HTERT RPE-1 (cell line): Measurements from ENCODE around the gene ITPK1.
"Not testable (repeated sequence)": the region's sequence is repeated elsewhere in the genome, so short reads cannot be mapped to it uniquely, and the experiment has no call there.

Experiments used
- in situ Hi-C: fragments of 300-500 bp; cut with MboI; formaldehyde crosslinking; loops from 4 replicates; pipeline ENCODE4 v1.14.3; 2020; ENCODE audit warnings: low sequenced_read_pairs

ITPK1 gene

DNA sequence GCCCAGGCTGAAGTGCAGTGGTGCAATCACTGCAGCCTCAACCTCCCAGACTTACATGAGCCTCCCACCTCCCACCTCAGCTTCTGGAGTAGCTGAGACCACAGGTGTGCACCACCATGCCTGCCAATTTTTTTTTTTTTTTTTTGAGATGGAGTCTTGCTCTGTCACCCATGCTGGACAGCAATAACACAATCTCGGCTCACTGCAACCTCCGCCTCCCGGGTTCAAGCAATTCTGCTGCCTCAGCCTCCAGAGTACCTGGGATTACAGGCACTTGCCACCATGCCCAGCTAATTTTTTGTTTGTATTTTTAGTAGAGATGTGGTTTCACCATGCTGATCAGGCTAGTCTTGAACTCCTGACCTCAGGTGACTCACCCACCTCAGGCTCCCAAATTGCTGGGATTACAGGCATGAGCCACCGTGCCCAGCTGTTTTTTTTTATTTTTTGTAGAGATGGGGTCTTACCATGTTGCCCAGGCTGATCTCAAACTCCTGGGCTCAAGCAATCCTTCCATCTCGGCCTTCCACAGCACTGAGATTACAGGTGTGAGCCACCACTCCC lies 15.6 kb upstream of the ITPK1 start:
- in situ Hi-C loops = not testable (repeated sequence)

DNA sequence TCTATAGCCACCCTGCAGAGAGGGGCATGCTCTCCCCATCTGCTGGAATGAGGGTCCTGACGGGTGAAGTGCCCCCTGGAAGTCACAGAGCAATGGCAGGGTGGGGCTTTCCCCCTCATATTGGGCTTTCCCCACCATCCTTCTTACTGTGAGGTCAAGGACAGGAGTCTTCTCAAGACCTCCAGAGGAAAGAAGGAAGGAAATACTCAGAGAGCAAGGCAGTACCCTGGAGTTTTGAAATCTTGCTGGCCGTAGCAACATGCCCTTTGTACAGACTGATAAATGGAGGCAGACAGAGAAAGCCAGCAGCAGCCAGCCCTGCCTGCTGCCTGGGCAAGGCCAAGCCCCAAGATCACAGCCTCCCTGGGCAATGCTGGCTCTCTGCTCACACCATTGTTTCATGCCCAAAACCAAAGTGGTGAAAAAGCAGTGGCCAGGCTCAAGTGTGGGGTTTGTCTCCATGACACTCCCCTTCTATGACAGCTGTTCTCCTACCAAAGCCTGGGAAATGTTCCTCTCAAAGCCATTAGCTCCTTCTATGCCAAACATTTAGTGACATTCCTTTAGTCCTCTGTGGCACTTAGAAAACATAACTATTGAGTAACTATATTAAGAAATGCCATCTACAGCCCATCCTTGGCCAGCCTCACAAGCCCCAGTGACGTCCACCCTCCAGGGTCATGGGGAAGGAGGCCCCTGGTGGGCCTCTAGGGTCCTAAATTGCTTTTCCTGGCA lies 13.2 kb upstream of the ITPK1 start:
- in situ Hi-C loops = no loop called here

DNA sequence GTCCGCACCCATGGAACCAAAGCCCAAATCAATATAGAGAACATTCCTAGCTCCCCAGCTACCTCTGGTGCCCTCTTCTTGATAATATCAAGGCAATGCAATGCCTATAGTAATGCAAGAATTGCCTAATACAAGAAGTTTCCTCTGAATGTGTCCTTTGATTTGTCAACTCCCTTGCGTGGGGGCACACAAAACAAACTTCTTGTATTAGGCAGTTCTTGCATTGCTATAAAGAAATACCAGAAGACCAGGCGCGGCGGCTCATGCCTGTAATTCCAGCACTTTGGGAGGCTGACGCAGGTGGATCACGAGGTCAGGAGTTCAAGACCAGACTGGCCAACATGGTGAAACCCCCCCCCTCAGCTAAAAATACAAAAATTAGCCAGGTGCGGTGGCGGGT lies 10.4 kb upstream of the ITPK1 start:
- in situ Hi-C loops = no loop called here

DNA sequence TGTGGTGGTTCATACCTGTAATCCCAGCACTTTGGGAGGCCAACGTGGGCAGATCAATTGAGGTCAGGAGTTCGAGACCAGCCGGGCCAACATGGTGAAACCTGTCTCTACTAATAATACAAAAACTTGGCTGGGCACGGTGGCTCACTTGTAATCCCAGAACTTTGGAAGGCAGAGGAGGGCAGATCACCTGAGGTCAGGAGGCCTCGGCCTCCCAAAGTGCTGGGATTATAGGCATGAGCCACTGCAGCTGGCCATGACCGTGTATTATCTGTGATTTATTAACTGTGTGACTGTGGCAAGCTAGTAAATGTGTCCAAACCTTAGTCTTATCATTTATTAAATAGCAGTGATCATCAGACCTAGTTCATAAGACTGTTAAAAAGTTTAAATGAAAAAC lies 7.1 kb upstream of the ITPK1 start:
- in situ Hi-C loops = no loop called here

DNA sequence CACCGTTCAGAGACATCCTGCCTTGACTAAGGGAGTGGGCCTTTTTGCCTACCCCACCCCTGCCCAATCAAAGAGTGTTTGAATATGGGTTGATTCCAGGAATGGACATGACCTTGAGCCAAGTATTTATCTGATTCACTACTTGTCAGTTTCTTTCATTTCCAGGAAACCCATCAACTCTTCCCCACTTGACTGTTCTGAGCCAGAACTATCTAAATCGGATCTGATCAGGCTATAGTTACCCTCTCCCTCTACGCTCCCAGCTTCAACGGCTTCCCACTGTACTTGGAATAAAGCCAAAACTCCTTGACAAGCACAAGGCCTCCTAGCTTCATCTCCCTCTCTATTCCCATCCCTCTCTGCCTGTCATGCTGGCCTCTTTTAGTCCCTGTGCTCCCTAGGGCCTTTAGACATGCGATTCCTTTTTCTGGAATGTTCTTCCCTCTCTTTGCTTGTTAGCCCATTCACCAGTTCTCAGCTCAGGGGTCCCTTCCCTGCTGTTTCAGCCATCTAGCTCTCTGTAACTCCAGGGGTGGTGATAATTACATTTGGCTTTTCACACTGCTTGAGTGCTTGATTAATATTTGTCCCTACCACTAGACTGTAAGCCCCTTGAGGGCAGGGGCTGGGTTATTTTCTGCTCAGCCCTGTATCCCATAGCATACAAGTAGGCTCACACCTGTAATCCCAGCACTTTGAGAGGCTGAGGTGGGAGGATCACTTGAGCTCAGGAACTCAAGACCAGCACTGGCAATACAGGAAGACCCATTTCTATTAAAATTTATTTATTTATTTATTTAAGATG lies 5.5 kb upstream of the ITPK1 start:
- in situ Hi-C loops = no loop called here

DNA sequence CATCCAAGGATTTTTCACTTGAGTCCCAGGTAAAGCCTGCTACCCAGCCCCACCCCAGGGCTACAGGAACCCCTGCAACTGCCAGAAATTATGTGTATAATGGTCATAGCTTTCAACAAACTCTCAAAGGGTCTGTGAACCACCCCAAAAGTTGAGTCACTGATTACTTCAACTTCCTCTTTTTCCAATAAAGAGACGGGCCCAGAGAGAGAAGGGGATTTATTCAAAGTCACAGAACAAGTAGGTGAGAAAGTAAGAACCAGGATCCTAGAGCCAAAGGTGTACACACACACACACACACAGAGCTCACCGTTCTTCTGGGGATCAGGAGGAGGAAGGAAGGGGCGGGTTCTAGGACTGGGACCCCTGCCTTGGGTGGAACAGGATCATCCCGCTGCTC lies 4.8 kb upstream of the ITPK1 start:
- in situ Hi-C loops = no loop called here

DNA sequence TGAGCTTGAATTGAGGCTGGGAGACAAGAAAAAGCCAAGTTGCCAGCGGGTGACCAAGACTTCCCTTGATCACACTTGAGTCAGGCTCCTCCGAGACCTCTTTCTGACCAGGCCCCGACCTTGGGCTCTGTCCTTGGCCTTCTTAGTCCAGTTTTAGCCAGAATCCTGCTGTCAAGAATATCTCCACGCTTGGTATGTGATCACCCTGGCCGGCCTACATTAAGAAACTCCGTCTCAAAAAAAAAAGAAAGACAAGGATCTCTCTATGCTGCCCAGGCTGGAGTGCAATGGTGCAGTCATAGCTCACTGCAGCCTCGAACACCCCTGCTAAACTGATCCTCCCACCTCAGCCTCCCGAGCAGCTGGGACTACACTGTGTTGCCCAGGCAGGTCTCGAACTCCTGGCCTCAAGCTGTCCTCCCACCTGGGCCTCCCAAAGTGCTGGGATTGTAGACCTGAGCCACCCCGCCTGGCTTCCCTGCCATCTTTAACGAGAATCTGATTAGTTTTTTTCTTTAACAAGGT lies 1.0 kb upstream of the ITPK1 start:
- in situ Hi-C loops = no loop called here

DNA sequence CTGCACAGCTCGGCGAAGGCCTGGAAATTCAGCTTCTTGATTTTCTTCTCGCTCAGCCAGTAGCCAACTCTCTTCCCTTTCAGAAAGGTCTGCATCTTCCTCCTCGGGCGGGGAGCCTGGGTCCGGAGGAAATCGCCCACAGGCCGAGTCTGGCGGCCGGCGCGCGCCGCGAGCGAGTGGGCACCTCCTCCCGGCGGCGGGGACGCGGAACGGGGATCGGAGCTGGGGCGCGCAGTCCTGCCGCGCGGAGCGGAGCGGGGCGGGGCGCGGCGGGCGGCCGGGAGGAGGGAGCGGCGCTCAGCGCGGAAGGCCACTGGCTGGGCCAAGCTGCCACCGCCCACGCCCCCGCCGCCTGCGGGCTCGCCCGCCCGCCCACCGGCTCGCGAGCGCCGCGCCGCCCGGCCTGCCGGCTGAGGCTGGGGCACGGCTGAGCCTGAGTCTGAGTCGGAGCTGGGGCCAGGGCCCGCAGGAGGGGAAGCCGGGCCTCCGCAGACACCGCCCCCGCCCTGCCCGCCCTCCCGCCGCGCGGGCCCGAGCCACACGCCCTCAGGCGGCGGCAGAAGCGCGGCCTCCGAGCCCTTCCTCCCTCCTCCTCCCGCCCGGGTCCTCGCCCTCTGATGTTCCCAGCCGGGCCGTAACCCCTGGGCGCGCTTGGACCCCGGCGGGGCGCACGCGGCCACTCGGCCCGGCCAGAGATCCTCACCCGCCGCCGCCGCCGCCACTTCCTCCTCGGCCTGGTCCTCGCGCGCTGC lies 480 bp downstream of the ITPK1 start:
- in situ Hi-C loops = no loop called here

DNA sequence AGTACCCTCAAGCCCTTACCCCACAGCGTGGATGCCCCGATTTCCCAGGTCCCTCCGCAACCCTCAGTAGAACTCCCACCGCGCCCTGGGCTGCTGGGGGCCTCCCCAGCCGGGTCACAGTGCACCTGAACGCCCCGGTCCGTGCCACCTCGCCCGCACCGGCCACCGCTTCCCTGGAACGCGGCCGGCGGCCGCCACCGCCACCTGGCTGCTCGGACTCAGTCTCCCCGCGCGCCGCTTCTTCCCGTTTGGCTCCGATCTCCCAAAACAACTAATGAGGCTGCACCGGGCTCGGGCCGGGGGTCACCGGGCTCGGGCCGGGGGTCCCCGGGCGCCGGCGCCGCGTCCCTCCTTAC lies 1.0 kb downstream of the ITPK1 start:
- in situ Hi-C loops = no loop called here

DNA sequence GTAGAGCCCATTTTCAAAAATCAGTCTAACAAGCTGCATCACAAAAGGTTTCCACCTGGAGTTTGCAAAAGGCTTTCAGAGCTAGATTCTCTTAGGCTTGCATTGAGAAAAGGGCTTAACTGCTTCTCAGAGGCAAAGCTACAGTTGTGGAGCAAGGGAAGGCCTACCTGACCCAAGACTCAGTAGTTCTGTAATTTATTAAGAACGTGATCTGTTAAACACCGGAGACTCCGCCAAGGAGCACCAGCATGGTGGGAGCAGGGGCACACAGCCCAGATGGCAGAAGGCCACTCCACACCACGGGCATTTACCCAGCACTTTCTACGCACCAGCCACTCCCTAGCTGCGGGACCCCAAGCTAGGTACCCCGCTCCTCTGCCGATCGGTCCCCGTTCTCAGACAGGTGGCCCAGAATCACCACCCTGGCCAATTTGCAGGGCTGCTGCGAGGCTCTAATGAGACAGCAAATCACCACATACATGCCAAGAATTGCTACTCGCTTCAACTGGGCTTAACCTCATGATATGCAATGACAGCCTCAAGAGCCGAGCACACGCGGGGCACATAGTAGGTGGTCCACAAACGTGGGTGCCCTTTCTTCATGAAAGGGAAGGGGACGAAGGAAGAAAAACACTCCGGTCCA lies 1.5 kb downstream of the ITPK1 start:
- in situ Hi-C loops = no loop called here

DNA sequence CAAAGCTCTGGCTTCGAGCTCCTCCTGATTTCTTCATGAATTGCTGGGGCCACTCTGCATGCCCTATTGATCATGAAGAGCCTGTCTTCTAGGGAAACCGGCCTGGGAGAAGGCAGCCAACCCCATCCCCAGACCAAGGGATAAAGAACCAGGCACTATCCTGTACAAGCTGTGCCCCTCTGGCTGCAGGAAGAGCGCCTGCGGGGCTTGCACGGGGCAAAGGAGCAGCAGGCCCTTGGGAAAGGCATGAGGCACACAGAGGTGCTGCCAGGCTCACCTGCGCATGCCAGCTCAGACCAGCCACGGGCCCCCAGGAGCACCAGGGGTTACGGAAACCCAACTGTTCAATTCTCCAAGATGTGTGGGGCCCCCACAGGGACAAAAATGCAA lies 2.1 kb downstream of the ITPK1 start:
- in situ Hi-C loops = no loop called here

DNA sequence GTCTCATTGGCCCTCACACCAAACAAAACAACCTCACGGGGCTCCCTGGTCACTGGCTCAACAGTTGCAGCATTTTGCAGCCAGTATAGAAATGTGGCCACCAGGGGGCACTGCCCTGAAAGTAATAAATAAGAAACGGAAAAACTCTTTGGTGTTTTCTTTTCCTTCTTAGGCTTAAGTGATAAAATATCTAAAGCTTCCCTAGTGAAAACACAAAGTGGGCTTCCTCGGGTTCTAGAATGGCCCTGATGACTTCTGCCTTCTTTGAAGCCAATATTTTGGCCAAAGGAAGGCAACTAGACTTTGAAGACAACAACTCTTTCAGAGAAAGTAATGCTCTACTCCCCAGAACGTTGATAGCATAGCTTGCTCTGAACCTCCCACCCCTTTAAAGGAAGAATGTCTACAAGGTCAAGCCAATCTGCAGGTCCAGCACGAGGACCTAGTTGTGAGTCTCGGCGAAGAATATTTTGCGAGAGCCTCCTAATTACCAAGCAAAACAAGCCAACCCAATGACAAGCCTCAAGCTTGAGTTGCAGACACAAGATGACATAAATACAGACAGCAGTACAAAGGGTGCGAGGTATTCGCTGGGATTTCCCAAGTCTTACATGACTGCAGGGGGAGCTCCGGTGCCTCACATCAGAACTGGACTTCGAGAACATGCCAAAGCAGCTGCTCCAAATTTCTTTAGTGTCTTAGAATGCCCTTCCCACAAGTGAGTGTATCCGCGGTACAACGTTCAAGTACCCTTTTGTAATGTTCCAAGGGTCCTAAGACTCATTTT lies 2.6 kb downstream of the ITPK1 start:
- in situ Hi-C loops = no loop called here

DNA sequence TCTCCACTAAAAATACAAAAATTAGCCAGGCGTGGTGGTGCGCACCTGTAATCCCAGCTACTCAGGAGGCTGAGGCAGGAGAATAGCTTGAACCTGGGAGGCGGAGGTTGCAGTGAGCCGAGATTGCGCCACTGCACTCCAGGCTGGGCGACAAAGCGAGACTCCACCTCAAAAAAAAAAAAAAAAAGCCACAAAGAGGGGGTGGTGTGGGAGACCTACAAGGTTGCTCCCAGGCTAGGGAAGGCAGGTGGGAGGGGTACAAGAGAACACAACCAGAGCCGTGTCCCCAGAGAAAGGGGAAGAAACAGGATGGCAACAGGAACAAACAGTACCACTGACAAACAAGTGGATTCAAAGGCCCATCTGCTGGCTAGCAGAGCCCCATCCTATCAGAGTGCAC lies 4.2 kb downstream of the ITPK1 start:
- in situ Hi-C loops = not testable (repeated sequence)

DNA sequence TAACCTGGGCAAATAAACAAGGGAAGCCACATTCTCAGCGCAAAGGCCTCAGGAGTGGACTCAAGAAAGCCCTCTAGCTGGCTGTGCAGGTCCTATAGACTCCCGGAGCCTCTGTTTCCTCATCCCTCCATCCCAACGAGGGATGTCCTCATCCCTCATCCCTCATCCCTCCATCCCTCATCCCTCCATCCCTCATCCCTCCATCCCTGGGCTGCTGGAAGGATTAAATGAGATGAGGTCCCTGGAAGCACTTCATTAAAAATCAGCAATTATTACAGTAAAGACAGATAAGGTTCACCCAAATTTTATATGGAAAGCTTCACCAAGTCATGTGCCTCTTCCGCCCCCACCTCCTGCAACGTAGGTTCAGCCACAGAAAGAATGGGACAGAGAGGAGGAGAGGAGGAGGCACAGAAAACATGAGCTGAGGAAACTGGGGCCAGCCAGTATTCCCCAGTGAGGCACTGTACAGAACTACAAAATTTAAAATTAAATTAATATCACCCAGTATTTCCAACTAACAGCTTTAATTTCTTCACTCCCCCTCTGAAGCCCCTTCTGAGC lies 4.8 kb downstream of the ITPK1 start:
- in situ Hi-C loops = no loop called here

DNA sequence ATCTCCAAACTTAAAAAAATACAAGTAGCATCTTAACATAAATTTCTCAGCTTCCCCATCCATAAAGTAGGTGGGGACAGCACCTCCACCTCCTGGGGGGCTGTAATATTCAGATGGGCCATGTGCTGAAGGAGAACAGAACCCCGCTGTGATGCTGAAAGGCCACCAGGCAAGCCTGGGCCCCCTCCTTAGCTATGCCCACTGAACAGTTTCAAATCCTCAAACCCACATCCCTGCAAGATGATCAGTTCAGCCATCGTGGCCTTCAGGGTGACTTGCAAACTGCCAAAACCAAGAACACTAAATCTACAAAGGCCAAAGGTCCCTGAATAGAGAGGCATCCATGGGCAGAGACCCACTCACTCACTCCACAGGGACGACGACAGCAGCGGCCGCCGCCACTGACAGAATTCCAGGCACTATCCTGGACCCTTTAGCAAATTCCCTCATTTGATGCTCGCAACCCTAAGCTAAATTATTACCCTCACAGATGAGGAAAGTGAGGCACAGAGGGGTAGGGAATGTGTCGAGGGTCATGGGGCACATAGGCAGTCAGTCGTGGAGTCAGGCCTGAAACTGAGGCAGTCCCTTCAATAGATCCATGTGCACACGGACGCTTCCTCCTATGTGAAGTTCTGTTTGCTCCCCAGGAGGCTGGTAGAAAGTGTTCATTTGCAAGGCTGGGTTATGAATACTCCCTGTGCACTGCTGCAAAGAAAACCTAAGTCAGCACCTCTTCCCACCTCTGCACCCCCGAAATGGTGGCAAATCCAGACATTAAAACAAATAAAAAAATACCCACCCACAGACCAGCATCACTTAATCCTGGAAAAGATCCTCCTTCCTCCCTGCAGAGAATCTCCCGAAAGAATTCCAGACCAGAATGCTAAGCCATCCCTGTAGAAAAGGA lies 5.9 kb downstream of the ITPK1 start:
- in situ Hi-C loops = no loop called here

DNA sequence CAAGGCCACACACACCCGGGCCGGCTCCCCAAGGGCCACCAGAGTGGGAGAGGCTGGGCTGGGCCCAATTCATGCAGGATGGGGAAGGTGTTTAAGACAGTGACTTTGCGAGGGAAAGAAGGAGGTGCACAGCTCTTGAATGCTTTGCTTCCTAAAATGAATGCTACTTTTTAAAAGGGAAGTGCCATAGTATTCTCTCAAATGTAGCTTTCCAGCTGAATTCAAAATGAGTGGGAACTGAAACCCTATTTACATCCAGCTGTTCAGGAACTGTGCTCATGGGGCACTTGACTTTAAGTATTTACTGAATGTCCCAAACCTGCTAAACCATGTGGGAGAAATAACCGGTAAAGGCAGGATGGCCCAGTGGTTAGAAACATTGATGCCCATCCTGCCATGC lies 7.6 kb downstream of the ITPK1 start:
- in situ Hi-C loops = no loop called here

DNA sequence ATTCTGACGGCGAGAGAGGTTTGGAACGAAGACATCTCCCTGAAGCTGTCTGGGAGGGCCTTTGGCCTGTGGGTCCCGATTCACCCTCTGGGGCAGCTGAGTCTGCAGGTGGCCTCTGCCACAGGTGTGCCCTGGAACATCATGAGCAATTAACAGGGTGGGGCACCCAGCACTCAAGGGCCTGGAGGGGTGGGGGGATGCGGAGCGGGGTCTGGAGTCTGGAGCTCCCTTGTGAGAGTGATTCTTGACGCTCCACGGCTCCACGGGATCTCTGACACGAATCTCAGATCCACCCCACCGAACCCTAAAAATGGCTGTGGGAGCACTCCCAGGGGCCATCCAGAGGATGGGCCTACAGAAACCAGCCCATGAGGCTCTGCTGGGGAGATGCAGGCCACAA lies 8.3 kb downstream of the ITPK1 start:
- in situ Hi-C loops = no loop called here

DNA sequence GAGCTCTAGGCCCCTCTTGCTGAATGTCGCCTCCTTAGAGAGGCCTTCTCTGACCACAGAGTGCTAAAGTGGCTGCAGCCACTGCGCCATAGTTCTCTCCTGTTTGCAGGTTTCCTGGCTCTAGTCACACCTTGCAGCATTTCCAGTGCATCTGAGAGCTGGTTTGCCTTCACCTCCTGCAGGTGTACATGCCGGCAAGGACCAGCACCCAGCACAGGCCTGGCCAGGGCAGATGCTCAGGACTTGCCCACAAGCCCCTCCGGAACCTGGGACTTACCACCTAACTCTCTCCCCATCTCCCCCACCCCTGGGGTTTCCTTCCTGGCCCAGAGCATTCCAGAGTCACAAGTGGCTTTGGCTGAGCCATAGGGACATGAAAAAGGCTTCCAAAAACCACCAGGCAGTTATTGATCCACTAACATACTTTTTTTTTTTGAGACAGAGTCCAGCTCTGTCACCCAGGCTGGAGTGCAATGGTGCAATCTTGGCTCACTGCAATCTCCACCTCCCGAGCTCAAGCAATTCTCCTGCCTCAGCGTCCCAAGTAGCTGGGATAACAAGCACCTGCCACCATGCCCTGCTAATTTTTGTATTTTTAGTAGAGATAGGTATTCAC lies 9.1 kb downstream of the ITPK1 start:
- in situ Hi-C loops = no loop called here
